GM21526 (cell line): ENCODE data around the gene EEA1.
"Not testable (repeated sequence)": the region's sequence is repeated elsewhere in the genome, so short reads cannot be mapped to it uniquely, and the experiment has no call there.

Source experiments
- ATAC-seq: cut with Tn5 transposase; IDR thresholded peaks from one replicate; pipeline ENCODE4 v1.9.1; 2021; ENCODE audit warnings: moderate library complexity; ENCODE audit not compliant: unreplicated experiment, low FRiP score

Gene EEA1

GRCh38 chr12:92759634-92760268 lies 169.3 kb downstream of the EEA1 start:
- ATAC-seq = no peak

GRCh38 chr12:92757597-92758121 lies 171.4 kb downstream of the EEA1 start:
- ATAC-seq = peak; percentile 61

- no peak for ATAC-seq
Observed at GRCh38 chr12:92756898-92757596, 172.0 kb downstream of the EEA1 start.

GRCh38 chr12:92753976-92754885 lies 174.9 kb downstream of the EEA1 start:
- no peak for ATAC-seq

GRCh38 chr12:92749691-92750090 lies 179.4 kb downstream of the EEA1 start:
- ATAC-seq = not testable (repeated sequence)

GRCh38 chr12:92747151-92747550 lies 181.9 kb downstream of the EEA1 start:
- ATAC-seq = no peak

GRCh38 chr12:92745856-92746550 lies 183.1 kb downstream of the EEA1 start:
- no peak for ATAC-seq

GRCh38 chr12:92743026-92743425 lies 186.1 kb downstream of the EEA1 start:
- ATAC-seq = no peak

GRCh38 chr12:92740411-92740810 lies 188.7 kb downstream of the EEA1 start:
- no peak for ATAC-seq

GRCh38 chr12:92739113-92739512 lies 190.0 kb downstream of the EEA1 start:
- ATAC-seq = no peak

GRCh38 chr12:92737855-92738850 lies 190.9 kb downstream of the EEA1 start:
- ATAC-seq = no peak

GRCh38 chr12:92736605-92737004 lies 192.5 kb downstream of the EEA1 start:
- ATAC-seq = no peak

GRCh38 chr12:92735131-92735721 lies 193.9 kb downstream of the EEA1 start:
- no peak for ATAC-seq

- ATAC-seq = no peak
Observed at GRCh38 chr12:92733661-92734060, 195.4 kb downstream of the EEA1 start.

GRCh38 chr12:92733181-92733580 lies 195.9 kb downstream of the EEA1 start:
- no peak for ATAC-seq

GRCh38 chr12:92732716-92733115 lies 196.4 kb downstream of the EEA1 start:
- no peak for ATAC-seq

- ATAC-seq = no peak
Observed at GRCh38 chr12:92732216-92732615, 196.9 kb downstream of the EEA1 start.

GRCh38 chr12:92730758-92731157 lies 198.3 kb downstream of the EEA1 start:
- no peak for ATAC-seq

GRCh38 chr12:92729773-92730305 lies 199.3 kb downstream of the EEA1 start:
- ATAC-seq = no peak
